ENCODE data around the gene RAPGEF2.

GRCh38 chr4:159134429-159134828, 31.6 kb downstream of the RAPGEF2 start:
- TF ChIP-seq CTCF (conservative IDR thresholded peaks at IDR 0.05) (no peak), EZH2 (IDR thresholded peaks at IDR 0.05; ENCODE audit: low read depth) (no peak)

All from PC-9 (cell line).